Measurements from ENCODE around the gene CLDN19.

The CLDN19 gene

DNA sequence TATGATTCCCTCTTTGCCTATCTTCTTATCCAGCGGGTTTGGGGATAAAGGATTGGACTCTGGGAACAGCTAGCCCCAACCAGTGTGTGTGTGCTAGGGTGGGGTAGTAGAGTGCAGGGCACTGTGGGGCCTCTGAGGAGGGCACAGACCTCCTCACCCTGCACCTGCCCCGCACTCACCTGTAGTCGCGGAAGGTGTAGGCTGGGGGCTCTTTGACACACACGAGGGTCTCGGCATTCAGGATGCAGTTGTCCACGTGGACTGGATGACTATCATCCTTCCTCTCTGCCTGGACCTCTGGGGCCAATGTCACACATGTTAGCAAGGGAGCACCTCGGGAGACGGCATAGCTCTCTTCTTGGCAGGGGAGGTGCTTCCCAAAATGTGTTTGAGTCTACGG lies 8.0 kb upstream of the CLDN19 start:
- peaks cover 19% of the 10 kb centered on the region for H3K36me3 Mint-ChIP-seq
- no peaks in the 10 kb centered on the region for H3K9me3 Mint-ChIP-seq
- H3K4me3 Mint-ChIP-seq, result no peak overlapping the region
- H3K27ac Mint-ChIP-seq, result no peak overlapping the region
- no peaks in the 10 kb centered on the region for H3K4me1 Mint-ChIP-seq
- no peaks in the 10 kb centered on the region for H3K27me3 Mint-ChIP-seq

DNA sequence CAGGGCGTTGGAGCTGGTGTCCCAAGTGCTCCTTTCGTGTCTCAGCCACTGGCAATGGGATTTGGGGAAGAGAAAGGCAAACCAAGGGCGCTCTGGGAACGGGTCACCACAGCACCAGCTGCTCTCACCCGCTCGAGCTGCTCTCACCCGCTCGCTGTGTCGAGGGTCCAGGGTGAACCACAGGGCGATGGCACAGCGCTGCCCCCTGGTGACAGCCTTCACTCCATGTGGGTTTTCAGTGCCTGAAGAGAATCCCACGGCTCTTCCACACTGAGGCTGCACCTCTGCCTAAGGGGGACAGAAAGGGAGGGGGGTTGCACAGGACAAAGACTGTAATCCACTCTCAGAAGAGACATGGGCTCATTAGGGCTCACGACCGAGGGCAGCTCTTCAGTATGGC lies 7.1 kb upstream of the CLDN19 start:
- Mint-ChIP-seq H3K9me3 (no peaks in the 10 kb centered on the region), H3K27me3 (no peaks in the 10 kb centered on the region), H3K4me3 (no peak overlapping the region), H3K27ac (no peak overlapping the region), H3K36me3 (peaks cover 14% of the 10 kb centered on the region), H3K4me1 (no peaks in the 10 kb centered on the region)

DNA sequence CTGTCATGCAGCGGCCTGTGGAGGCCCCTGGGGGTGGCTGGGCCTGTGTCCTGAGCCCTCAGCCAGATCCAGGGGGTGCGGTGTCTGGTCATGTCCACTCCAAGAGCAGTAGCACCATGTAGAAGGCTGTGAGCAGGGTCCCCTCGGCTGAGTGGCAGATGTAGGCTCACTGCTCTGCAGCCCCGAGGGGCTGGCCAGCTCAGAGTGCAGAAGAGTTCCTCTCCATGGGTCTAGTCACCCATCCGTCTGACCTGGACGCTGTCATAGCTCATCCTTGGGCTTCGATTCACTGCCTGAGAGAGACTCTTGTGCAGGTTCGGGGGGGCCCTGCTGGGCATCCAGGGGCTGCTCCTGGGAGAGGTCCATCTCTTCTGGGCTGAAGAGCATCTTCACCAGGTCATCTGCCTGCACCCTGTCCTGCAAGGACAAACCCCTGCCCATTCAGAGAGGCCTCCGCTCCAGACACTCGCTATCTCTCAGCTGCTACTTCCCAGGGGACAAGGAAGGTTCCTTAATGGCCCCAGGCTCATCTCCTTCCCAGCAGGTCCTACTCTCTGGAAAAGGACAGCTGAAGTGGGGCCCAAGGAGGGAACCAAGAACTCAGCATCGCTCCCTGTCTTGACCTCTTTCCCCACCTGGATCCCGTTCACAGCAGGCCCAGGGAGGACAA lies 6.5 kb upstream of the CLDN19 start:
- no peaks in the 10 kb centered on the region for H3K4me1 Mint-ChIP-seq
- H3K36me3 Mint-ChIP-seq, result peaks cover 9% of the 10 kb centered on the region
- no peak overlapping the region for H3K27ac Mint-ChIP-seq
- no peaks in the 10 kb centered on the region for H3K27me3 Mint-ChIP-seq
- no peak overlapping the region for H3K4me3 Mint-ChIP-seq
- no peaks in the 10 kb centered on the region for H3K9me3 Mint-ChIP-seq

DNA sequence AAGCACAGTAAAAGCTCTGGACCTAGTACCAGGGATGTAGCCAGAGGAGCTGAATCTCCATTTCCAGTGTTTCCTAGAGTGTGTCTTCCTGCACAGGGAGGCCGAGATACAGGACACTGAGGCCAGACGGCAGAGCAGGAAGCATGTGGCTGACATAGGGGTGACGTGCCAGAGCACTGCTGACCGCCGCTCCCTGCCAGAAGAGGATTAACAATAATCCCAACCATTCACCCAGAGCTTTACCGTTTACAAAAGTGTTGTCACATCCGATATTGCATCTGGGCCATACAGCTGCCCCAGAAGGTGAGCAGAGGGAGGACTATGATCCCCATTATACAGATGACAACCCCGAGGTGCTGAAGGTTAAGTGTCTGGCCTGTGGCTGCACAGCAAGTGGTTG lies 5.8 kb upstream of the CLDN19 start:
- Mint-ChIP-seq H3K9me3 (no peaks in the 10 kb centered on the region), H3K27me3 (no peaks in the 10 kb centered on the region), H3K27ac (no peak overlapping the region), H3K36me3 (peaks cover 7% of the 10 kb centered on the region), H3K4me3 (no peak overlapping the region), H3K4me1 (no peaks in the 10 kb centered on the region)

DNA sequence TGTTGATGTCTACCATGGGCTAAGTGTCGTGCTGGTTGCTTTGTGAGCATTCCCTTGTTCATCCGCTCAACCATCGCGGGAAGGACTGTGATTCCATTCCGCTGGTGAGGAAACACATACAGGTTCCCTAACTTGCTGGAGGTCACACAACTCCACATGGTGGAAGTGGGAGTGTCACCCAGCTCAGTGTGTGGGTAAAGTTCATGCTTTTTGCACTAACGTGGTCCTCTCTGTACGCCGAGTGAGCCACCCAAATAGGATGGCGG lies 4.0 kb upstream of the CLDN19 start:
- no peak overlapping the region for H3K27ac Mint-ChIP-seq
- H3K27me3 Mint-ChIP-seq, result no peaks in the 10 kb centered on the region
- no peak overlapping the region for H3K4me3 Mint-ChIP-seq
- H3K9me3 Mint-ChIP-seq, result no peaks in the 10 kb centered on the region
- no peaks in the 10 kb centered on the region for H3K4me1 Mint-ChIP-seq
- H3K36me3 Mint-ChIP-seq, result peaks cover 2% of the 10 kb centered on the region

DNA sequence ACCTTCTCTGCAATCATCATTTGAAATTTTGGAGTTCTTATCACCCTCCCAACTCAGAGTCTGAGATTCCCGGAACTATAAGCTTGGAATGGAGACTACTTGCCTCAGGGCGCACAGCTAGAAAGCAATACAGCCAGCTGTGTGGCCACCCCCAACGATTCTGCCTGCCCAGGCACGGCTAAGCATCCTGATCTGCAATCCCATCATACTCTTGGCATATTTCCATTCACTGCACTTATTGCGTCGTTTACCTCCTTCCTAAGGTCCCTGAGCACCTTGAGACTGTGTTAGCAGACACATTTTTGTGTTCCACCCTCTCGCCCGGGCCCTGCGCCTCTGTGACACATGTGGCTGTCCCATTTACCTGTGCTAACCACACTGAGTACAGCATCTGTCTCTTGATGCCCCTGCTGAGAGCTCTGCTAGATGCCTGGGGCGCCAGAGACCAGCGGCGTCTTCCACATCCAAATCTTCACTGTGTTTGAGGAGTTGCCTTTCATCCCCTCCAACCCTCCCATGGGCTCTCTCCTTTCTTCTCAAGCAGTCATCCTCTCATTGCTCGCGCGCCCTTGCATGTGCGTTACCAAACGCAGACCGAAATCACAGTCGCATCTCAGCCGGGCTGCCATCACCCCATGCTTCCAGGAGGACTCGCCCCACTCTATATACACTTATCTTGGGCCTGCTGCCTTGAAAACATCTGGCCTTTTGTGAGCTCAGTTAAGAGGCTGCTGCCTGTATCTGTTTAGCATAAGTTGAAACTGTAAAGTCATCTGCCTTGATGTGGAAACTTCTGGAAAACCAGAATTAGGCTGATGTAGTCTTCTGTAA lies 3.5 kb upstream of the CLDN19 start:
- no peaks in the 10 kb centered on the region for H3K36me3 Mint-ChIP-seq
- no peaks in the 10 kb centered on the region for H3K9me3 Mint-ChIP-seq
- no peaks in the 10 kb centered on the region for H3K27me3 Mint-ChIP-seq
- H3K4me3 Mint-ChIP-seq, result no peak overlapping the region
- H3K4me1 Mint-ChIP-seq, result no peaks in the 10 kb centered on the region
- H3K27ac Mint-ChIP-seq, result no peak overlapping the region

DNA sequence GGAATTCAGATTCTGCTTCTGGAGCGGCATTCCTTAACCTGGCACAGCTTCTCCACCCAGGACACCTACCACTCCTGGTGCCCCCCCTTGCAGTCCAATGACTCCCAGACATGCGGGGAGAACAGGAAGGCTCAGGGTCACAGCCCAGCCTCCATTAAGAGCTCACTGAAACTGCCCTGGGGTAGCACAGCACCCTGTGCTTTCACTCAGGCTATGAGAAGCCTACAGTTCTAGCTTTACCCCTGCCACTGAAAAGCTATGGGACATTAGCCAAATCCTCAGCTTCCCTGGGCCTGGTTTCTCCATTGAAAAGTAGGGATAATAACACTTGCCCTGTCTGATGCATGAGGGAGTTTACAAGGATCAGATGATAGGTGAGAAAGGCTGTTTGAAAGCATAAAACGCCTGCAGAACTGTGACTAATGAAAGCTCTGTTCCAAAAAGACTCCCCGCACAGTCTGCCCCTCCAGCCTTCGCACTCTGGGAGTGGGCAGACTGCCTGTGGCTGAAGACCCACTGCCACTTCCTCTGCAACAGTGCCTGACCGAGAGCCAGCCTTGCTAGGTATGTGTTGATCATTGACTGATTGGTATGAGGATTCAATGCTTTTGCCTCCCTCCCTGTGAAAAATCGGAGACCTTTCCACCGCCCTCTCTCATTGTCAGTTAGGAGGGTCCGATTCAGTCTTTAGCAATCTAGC lies 2.7 kb upstream of the CLDN19 start:
- H3K4me3 Mint-ChIP-seq, result no peak overlapping the region
- H3K9me3 Mint-ChIP-seq, result no peaks in the 10 kb centered on the region
- no peak overlapping the region for H3K27ac Mint-ChIP-seq
- H3K4me1 Mint-ChIP-seq, result no peaks in the 10 kb centered on the region
- H3K27me3 Mint-ChIP-seq, result no peaks in the 10 kb centered on the region
- H3K36me3 Mint-ChIP-seq, result no peaks in the 10 kb centered on the region

DNA sequence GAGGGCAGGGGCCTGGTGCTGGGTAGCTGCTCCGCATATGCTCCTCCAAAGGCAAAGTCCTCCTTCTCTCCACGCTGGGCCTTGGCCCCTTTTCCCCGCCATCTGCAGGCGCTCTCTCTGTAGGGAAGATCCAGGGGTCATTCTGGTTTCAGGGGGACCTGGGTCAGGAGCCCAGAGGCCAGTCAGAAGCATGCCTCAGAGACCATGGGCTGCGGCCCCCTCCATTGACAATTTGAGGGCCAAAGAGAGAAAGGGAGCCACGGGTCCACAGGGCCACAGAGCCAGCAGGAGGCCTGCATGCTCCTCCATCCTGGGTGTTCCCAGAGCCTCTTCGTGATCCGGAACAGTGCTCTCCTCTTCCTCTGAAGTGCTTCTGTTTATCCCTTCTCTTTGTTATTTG lies 2.1 kb upstream of the CLDN19 start:
- H3K4me1 Mint-ChIP-seq, result peaks cover 3% of the 10 kb centered on the region
- no peak overlapping the region for H3K4me3 Mint-ChIP-seq
- no peaks in the 10 kb centered on the region for H3K9me3 Mint-ChIP-seq
- H3K27ac Mint-ChIP-seq, result no peak overlapping the region
- H3K27me3 Mint-ChIP-seq, result no peaks in the 10 kb centered on the region
- H3K36me3 Mint-ChIP-seq, result no peaks in the 10 kb centered on the region

DNA sequence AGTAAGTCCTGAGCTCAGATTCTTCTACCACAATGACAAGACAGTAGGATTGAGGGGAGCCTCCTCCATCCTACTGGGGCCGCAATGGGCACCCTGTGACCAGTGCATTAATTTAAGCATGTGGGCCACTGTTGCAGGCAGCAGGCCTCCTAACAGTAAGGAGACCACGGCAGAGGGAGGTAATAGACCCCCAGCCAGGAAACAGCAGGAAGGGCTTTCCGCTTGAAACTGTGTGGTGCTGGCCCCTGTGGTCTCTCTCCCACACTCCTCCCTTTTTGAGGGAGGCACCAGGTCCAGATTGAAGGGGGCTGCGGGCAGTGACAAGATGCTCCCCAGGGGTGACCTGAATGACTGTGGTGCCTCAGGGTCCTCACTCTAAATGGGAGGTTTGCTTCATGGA lies 1.7 kb upstream of the CLDN19 start:
- Mint-ChIP-seq H3K4me1 (peaks cover 8% of the 10 kb centered on the region), H3K27me3 (no peaks in the 10 kb centered on the region), H3K36me3 (no peaks in the 10 kb centered on the region), H3K9me3 (no peaks in the 10 kb centered on the region), H3K4me3 (no peak overlapping the region), H3K27ac (no peak overlapping the region)

DNA sequence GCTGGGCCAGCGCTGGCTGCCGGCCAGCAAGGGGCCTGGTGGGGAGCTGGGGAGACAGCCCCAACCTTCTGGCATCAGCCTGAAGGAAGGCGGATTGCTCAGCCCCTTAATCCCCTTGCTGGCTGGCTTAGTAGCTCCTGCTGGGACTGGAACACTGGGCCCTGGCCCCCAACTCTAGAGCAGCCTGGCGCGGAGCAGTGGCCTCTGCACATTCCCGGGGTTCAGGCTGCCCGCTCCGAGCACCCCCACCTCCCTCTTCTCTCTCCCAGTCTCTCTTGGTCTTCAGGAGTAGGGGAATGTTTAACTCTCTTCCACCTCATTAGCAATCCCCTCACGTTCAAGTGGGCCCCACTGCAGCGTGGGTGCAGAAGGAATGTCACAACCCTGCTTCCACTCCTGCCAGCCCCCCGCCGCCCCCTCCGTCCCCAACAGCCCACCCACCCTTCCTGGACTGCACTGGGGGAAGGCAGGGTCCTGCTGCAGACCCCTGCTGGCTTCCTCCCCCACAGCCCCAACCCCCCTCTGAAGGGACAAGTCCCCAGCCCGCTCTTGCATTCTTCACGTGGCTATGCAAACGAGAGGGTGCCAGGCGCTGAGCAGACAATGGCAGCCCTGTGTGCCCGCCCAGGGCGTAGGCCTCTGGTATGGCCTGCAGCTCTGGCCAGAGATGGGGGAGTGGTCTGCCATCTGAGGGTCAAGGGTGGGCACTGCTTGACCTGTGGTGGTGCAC lies 980 bp upstream of the CLDN19 start:
- Mint-ChIP-seq H3K27ac (no peak overlapping the region), H3K36me3 (no peaks in the 10 kb centered on the region), H3K4me1 (peaks cover 9% of the 10 kb centered on the region), H3K4me3 (no peak overlapping the region), H3K27me3 (no peaks in the 10 kb centered on the region), H3K9me3 (no peaks in the 10 kb centered on the region)

DNA sequence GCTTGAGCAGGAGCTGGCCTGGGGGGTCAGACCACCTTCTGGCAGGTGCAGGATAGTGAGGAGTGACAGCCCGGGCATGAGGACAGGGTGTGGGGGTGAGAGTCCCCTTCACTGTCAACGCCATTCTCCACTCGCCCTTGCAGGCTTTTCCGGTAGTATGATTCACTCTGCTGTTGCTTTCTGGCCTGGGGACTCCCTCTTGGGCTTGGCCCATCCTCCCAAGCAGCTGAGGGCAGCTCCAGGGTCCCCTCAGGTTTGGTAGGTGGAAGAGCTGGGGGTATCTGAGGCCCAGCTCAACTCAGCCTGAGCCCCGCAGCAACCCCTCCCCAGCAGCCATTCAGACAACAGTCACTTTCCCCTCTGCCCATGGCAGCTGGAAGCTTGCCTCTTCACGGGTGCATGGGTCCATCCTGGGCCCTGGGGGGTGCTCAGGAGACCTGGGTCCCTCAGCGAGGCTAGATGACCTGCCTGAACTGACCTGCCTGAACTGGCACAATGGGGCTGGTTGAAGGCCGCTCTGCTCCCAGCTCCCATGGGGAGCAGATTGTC lies 1.3 kb downstream of the CLDN19 start:
- H3K27ac Mint-ChIP-seq, result no peak overlapping the region

DNA sequence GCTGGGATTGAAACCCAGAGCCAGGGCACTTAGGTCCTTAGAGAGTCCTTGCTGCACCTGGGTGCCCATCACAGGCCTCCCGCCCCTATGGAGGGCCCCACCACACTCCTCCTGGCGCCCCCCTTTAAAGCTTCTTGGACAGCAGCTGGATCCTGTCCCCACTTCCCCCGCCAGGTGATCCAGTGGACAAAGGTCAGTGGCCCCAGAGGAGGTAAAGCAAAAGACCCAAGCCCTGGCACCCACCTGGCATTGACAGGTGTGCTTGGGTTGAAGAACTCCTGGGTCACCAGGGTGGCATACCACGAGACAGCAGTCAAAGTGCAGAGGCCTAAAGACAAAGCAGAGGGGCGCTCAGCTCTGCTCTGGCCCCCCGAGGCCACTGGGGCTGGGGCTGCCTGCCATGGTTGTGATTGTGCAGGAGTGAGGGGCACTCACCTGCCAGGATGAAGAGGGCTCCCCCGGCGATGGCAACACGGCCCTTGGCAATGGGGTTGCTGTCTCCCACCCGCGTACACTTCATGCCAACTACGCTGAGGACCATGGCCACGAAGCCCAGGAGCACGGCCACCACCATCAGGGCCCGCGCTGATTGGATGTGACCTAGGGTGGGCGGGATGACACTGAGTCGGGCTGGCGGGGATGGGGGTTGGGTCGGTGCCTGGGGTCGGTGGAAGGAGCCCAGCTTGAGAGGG lies 1.9 kb downstream of the CLDN19 start:
- H3K9me3 Mint-ChIP-seq, result no peaks in the 10 kb centered on the region
- H3K36me3 Mint-ChIP-seq, result no peaks in the 10 kb centered on the region
- H3K27me3 Mint-ChIP-seq, result no peaks in the 10 kb centered on the region
- no peak overlapping the region for H3K4me3 Mint-ChIP-seq
- peaks cover 9% of the 10 kb centered on the region for H3K4me1 Mint-ChIP-seq
- H3K27ac Mint-ChIP-seq, result no peak overlapping the region

More for the DNA sequence above, 1.3 kb downstream of the CLDN19 start:
- no peaks in the 10 kb centered on the region for H3K27me3 Mint-ChIP-seq
- H3K4me1 Mint-ChIP-seq, result peaks cover 9% of the 10 kb centered on the region
- H3K9me3 Mint-ChIP-seq, result no peaks in the 10 kb centered on the region
- H3K4me3 Mint-ChIP-seq, result no peak overlapping the region
- H3K36me3 Mint-ChIP-seq, result no peaks in the 10 kb centered on the region

DNA sequence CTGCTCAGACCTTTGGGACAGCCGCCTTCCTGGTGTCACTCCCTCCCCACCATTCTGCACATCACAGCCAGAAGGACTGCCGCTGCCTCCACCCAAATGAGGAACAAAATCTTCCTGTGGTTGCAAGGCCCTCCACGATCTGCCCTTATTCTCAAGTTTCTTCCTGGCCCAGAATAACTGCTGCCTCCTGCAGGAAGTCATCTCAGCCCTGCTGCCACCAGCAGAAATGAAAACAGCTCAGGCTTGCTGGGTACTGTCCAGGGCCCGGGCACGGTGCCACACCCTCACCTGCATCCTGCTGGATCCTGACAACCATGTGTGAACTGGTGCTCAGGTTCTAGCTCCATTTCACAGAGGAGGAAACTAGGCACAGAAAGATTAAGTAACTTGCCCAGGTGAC lies 2.8 kb downstream of the CLDN19 start:
- H3K4me3 Mint-ChIP-seq, result no peak overlapping the region
- no peak overlapping the region for H3K27ac Mint-ChIP-seq

DNA sequence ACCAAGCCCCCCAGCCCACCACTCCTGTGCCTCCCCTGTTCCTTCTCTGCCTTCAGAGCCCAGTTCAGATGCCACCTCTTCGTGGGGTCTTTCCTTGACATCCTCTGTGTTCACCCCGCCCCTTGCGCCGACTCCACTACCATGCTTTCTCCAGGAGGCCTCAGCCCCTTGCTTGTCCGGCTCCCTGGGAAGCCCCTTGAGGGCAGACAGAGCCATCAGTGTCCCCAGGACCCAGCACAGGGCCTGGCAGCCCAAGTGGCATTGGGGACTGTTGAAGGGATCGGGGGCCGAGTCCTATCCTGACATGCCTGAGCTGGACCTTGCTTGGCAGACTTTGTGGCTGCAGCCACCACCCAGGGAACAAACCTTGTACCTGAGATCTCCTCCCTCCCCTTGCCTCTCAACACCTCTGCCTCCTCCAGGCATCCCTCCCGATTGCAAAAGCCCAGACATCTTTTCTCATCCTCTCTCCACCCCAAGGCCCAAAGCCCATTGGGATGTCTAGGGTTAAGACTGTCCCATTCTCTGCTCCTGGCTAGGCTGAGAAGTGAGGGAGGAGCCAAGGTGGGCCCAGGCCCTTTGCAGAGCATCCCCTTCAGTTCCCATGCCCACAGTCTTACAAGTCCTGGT lies 3.4 kb downstream of the CLDN19 start:
- Mint-ChIP-seq H3K27me3 (no peaks in the 10 kb centered on the region), H3K36me3 (no peaks in the 10 kb centered on the region), H3K4me1 (peaks cover 9% of the 10 kb centered on the region), H3K27ac (no peak overlapping the region), H3K4me3 (no peak overlapping the region), H3K9me3 (no peaks in the 10 kb centered on the region)

More for the DNA sequence above, 2.8 kb downstream of the CLDN19 start:
- no peaks in the 10 kb centered on the region for H3K27me3 Mint-ChIP-seq
- H3K4me1 Mint-ChIP-seq, result peaks cover 9% of the 10 kb centered on the region
- no peaks in the 10 kb centered on the region for H3K36me3 Mint-ChIP-seq
- no peaks in the 10 kb centered on the region for H3K9me3 Mint-ChIP-seq

DNA sequence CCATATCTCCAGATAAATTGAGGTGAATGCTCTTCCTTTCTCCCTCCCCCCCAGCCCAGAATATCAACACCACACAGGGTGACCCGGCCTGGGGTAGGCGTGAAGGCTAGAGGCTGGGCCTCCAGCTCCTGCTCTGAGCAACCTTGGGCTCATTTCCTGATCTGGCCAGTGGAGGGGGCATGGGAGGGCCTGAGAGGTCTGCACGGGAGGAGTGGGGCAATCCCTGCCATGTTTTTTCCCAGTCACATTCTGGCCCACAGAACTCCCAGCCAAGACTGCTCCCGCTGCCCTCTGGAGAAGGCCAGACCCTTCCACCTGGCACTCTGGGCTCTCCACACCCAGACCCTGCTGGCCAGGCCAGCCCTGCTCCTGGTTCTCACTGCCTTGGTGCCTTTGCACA lies 3.9 kb downstream of the CLDN19 start:
- no peak overlapping the region for H3K4me3 Mint-ChIP-seq
- H3K9me3 Mint-ChIP-seq, result no peaks in the 10 kb centered on the region
- H3K27ac Mint-ChIP-seq, result no peak overlapping the region
- H3K36me3 Mint-ChIP-seq, result no peaks in the 10 kb centered on the region
- H3K27me3 Mint-ChIP-seq, result no peaks in the 10 kb centered on the region
- peaks cover 9% of the 10 kb centered on the region for H3K4me1 Mint-ChIP-seq
